Panc1 (cell line): ENCODE data around the gene SCP2.

Experiments
- POLR2AphosphoS5 ChIP-seq: IDR thresholded peaks from 2 replicates; pipeline ENCODE4 v1.6.1; 2012; ENCODE audit warnings: mild to moderate bottlenecking, low read depth, low read length, moderate library complexity
- SIN3A ChIP-seq: IDR thresholded peaks from 2 replicates; pipeline ENCODE4 v1.6.1; 2012; ENCODE audit warnings: low read depth, mild to moderate bottlenecking, low read length, moderate library complexity, borderline replicate concordance; ENCODE audit not compliant: insufficient read depth
- TF ChIP-seq, protein P1 (sequence below), 2 experiments: IDR thresholded peaks; 2 replicates each; pipeline ENCODE4 v1.6.1; 2011 to 2012; ENCODE audit warnings: low read depth in 2 of 2, control low read depth in 1 of 2, low read length in 1 of 2, mild to moderate bottlenecking in 1 of 2, moderate library complexity in 1 of 2; ENCODE audit not compliant: insufficient read depth in 1 of 2
- TF ChIP-seq, protein P2 (sequence below): fragments of 450-650 bp; IDR thresholded peaks from 2 replicates; pipeline ENCODE4 v1.5.1; 2017; ENCODE audit warnings: mild to moderate bottlenecking

DNA sequence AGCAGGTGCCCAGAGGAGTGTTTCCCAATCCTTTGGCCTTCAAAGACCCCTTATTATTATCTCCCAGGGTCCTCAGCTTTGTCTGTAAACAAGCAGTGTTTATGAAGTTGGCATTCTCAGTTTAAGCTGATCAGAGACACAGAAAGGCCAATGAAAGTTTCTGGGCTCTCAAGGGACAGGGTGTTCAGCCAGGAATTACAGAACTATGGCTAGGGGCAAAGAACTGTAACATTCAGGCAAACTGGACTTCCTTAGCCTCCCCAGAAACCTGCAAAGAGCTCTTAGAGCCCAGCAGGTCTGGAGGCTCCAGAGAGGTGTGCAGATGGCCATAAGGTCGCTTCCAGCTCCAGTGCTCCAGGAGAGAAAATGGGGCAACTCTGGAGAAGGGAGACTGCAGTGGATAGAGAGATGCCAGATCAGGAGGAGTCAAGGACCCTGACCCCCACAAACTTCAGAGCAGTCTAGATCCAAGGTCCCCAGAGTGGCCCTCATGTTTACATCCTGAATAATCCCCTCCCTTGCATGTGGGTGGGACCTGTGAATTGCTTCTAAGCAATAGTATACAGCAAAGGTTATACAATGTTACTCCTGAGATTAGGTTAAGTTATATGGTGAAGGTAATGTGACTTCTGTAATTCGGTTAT lies 11.7 kb upstream of the SCP2 start:
- TF ChIP-seq, protein P1, sequence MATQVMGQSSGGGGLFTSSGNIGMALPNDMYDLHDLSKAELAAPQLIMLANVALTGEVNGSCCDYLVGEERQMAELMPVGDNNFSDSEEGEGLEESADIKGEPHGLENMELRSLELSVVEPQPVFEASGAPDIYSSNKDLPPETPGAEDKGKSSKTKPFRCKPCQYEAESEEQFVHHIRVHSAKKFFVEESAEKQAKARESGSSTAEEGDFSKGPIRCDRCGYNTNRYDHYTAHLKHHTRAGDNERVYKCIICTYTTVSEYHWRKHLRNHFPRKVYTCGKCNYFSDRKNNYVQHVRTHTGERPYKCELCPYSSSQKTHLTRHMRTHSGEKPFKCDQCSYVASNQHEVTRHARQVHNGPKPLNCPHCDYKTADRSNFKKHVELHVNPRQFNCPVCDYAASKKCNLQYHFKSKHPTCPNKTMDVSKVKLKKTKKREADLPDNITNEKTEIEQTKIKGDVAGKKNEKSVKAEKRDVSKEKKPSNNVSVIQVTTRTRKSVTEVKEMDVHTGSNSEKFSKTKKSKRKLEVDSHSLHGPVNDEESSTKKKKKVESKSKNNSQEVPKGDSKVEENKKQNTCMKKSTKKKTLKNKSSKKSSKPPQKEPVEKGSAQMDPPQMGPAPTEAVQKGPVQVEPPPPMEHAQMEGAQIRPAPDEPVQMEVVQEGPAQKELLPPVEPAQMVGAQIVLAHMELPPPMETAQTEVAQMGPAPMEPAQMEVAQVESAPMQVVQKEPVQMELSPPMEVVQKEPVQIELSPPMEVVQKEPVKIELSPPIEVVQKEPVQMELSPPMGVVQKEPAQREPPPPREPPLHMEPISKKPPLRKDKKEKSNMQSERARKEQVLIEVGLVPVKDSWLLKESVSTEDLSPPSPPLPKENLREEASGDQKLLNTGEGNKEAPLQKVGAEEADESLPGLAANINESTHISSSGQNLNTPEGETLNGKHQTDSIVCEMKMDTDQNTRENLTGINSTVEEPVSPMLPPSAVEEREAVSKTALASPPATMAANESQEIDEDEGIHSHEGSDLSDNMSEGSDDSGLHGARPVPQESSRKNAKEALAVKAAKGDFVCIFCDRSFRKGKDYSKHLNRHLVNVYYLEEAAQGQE (IDR thresholded peaks at IDR 0.05; ENCODE audit: insufficient read depth in 1 of 2, low read depth in 2 of 2, low read length in 1 of 2) = no peak
- TF ChIP-seq, protein P2, sequence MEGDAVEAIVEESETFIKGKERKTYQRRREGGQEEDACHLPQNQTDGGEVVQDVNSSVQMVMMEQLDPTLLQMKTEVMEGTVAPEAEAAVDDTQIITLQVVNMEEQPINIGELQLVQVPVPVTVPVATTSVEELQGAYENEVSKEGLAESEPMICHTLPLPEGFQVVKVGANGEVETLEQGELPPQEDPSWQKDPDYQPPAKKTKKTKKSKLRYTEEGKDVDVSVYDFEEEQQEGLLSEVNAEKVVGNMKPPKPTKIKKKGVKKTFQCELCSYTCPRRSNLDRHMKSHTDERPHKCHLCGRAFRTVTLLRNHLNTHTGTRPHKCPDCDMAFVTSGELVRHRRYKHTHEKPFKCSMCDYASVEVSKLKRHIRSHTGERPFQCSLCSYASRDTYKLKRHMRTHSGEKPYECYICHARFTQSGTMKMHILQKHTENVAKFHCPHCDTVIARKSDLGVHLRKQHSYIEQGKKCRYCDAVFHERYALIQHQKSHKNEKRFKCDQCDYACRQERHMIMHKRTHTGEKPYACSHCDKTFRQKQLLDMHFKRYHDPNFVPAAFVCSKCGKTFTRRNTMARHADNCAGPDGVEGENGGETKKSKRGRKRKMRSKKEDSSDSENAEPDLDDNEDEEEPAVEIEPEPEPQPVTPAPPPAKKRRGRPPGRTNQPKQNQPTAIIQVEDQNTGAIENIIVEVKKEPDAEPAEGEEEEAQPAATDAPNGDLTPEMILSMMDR = no peak
- TF ChIP-seq POLR2AphosphoS5 (no peak), SIN3A (no peak)
